Measurements from ENCODE around the gene TTF1. TPM values are rescaled to one million over a fixed set of nuclear protein-coding genes. Genes with fewer than 3 reads are reported as not detected.
"Not testable (repeated sequence)": the region's sequence is repeated elsewhere in the genome, so short reads cannot be mapped to it uniquely, and the experiment has no call there.

TTF1 gene
- total RNA-seq, 2 experiments from 2014 or later: 29.7 to 30.5 TPM

DNA sequence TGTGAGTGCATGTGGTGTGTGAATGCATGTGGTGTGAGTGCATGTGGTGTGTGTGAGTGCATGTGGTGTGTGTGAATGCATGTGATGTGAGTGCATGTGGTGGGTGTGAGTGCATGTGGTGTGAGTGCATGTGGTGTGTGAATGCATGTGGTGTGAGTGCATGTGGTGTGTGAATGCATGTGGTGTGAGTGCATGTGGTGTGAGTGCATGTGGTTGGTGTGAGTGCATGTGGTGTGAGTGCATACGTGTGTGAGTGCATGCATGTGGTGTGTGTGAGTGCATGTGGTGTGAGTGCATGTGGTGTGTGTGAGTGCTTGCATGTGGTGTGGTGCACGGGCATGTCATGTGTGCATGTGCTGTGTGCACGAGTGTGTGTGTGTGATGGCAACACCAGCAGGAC, 28.2 kb downstream of the TTF1 start:
- CTCF ChIA-PET, POLR2A ChIA-PET, H3K9me3 Mint-ChIP-seq, H3K27ac Mint-ChIP-seq, H3K4me3 Mint-ChIP-seq, DNase-seq, H3K27me3 Mint-ChIP-seq: not testable (repeated sequence)
- Mint-ChIP-seq H3K4me1 (peaks cover 29% of the 10 kb centered on the region), H3K36me3 (ENCODE audit: low read depth) (peaks cover 42% of the 10 kb centered on the region)

DNA sequence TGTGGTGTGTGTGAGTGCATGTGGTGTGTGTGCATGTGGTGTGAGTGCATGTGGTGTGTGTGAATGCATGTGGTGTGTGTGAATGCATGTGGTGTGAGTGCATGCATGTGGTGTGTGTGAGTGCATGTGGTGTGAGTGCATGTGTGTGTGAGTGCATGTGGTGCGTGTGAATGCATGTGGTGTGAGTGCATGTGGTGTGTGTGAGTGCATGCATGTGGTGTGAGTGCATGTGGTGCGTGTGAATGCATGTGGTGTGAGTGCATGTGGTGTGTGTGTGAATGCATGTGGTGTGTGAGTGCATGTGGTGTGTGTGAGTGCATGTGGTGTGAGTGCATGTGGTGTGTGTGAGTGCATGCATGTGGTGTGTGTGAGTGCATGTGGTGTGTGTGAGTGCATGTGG, 28.9 kb downstream of the TTF1 start:
- H3K27ac Mint-ChIP-seq, H3K27me3 Mint-ChIP-seq, DNase-seq, H3K9me3 Mint-ChIP-seq, H3K4me3 Mint-ChIP-seq, CTCF ChIA-PET, POLR2A ChIA-PET: not testable (repeated sequence)
- peaks cover 40% of the 10 kb centered on the region for H3K36me3 Mint-ChIP-seq (ENCODE audit: low read depth)
- peaks cover 30% of the 10 kb centered on the region for H3K4me1 Mint-ChIP-seq

DNA sequence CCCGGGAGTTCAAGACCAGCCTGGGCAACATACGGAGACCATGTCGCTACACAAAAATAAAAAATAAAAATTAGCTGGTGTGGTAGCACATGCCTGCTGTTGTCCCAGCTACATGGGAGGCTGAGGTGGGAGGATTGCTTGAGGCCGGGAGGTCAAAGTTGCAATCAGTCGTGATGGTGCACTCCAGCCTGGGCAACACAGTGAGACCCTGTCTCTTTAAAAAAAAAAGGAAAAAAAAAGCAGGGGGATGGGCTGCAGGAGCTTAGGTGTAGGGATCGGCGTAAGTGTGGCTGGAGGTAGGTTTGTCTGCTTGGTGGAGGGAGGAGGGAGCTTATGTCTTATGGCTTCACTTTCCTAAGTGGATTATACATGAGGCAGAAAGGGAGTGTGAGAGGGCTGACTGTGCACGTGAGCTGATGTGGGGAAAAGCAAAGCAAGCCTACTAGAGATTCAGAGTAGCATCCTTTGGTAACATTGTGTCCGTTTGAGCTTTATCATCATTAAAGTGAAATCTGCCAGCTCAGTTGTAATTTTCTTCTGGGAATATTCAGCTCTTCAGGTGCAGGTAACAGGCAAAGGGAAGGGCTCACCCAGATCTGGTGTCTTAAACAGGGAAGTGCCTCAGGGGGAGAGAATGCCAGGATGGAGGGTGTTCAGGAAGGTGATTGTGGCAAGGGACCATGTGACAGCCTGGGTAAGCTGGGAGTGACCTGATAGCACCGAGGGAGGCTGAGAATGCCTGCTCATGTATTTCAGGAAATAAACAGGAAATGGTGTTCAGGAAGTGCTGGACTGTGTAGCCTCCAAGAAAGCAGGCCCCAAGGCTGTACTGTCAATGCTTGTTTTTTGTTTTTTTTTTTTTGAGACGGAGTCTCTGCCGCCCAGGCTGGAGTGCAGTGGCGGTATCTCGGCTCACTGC, 34.2 kb downstream of the TTF1 start:
- Mint-ChIP-seq H3K27me3 (no peaks in the 10 kb centered on the region), H3K36me3 (ENCODE audit: low read depth) (peaks cover 25% of the 10 kb centered on the region), H3K9me3 (no peaks in the 10 kb centered on the region), H3K4me1 (peaks cover 25% of the 10 kb centered on the region), H3K4me3 (no peak overlapping the region), H3K27ac (peak overlapping the region; percentile 79)
- DNase-seq: no peak
- CTCF ChIA-PET: interaction anchor here (0.6 to 1.4 kb wide), 3 partner anchors 8 to 18 kb away, joined by 3 to 4 read pairs (median 4); partner anchors contain the start of gene SETX
- POLR2A ChIA-PET: interaction anchor here (0.6 to 0.7 kb wide), 2 partner anchors 7 to 211 kb away, joined by 3 to 6 read pairs; no protein-coding TSS in a partner anchor

DNA sequence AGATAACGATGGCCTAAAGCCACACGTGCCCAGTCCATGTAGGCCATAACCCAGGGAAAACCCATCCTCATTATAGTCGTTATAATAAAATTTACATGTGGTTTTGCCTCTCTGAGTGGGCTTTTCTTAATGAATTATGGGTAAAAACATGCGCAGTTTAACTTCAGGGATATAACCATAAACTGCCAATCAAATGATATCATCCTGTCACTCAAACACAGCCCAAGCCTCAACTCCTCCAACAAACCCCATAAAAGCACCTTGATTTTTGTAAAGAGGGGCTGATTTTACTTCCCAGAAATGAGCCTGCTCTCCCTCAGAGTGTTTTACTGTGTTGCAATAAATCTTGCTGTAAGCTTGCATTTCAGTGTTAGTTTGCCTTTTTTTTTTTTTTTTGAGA, 36.0 kb downstream of the TTF1 start:
- Mint-ChIP-seq H3K4me1 (peaks cover 24% of the 10 kb centered on the region), H3K27me3 (no peaks in the 10 kb centered on the region), H3K4me3 (no peak overlapping the region), H3K27ac (no peak overlapping the region), H3K9me3 (no peaks in the 10 kb centered on the region), H3K36me3 (ENCODE audit: low read depth) (peaks cover 16% of the 10 kb centered on the region)
- ChIA-PET POLR2A (no interaction called here), CTCF (no interaction called here)
- DNase-seq: no peak

DNA sequence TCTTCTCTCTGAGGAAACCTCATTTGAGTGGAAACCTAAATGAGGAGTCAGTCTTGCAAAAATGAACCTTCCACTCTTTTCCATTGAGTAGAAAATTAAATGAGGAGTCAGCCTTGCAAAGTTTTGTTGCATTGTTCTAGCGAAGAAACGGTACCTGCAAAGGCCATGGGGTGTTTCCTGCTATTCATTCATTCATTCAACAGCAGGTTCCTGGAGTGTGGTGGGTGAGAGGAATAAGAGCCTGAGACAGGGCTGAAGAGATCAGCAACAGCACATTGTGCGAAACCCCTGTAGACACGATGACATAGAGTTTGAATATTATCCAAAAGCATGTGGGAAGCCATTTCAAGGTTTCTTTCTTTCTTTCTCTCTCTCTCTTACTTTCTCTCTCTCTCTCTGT, 37.2 kb downstream of the TTF1 start:
- H3K9me3 Mint-ChIP-seq: no peaks in the 10 kb centered on the region
- ChIA-PET POLR2A (no interaction called here), CTCF (no interaction called here)
- H3K27ac Mint-ChIP-seq: no peak overlapping the region
- no peak for DNase-seq
- peaks cover 17% of the 10 kb centered on the region for H3K4me1 Mint-ChIP-seq
- H3K4me3 Mint-ChIP-seq: no peak overlapping the region
- H3K36me3 Mint-ChIP-seq (ENCODE audit: low read depth): peaks cover 8% of the 10 kb centered on the region
- no peaks in the 10 kb centered on the region for H3K27me3 Mint-ChIP-seq

DNA sequence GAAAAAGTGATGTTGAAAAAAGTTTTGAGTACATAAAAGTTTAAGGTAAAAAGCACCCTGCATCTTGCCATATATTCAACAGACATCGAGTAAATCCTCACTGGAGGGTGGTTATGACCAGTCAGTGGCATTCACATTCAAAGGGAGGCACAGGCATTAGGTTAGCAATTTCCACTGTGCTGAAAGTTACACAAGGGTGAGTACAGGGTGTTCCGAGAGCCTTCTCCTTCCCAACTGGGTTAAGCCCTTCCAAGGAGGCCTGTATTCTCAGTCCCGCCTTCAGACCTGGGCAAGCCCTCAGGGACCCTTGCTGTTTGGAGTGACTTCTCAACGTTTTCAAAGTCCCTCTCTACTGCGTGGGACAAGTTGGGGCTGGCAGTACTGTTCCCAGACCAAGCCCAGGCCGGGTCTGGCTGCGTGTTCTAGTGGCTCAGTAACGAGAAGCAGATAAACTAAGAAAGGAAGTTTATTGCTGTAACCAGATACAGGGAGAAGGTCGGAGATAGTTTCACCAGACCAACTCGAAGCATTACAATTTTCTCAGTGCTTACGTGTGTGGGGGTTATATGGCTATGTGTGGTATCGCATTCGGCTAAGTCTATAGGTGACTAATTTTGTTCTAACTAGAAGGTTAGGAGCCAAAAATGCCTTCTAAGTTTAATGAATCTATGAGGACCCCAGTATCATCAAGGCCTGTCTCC, 38.9 kb downstream of the TTF1 start:
- ChIA-PET POLR2A (no interaction called here), CTCF (interaction anchor here (0.8 kb wide), 1 partner anchor 23 kb away, joined by 3 read pairs; no protein-coding TSS in a partner anchor)
- no peak overlapping the region for H3K27ac Mint-ChIP-seq
- no peaks in the 10 kb centered on the region for H3K27me3 Mint-ChIP-seq
- H3K9me3 Mint-ChIP-seq: no peaks in the 10 kb centered on the region
- DNase-seq: no peak
- peaks cover 7% of the 10 kb centered on the region for H3K4me1 Mint-ChIP-seq
- no peak overlapping the region for H3K4me3 Mint-ChIP-seq
- H3K36me3 Mint-ChIP-seq (ENCODE audit: low read depth): no peaks in the 10 kb centered on the region

DNA sequence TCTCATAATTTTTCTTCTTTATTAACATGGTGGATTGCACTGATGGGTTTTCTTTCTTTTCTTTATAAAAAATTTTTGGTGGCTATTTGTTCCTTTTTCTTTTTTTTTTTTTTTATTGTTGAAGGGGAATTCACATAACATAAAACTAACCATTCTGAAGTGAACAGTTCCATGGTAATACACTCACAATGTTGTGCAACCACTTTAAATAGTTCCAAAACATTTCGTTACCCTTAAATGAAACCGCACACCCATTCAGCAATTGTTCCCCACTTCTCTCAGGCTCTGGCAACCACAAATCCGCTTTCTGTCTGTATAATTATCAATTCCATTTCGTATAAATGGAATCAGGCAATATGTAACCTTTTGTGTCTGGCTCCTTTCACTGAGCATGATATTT, 40.2 kb downstream of the TTF1 start:
- no peak for DNase-seq
- CTCF ChIA-PET: no interaction called here
- H3K27ac Mint-ChIP-seq: no peak overlapping the region
- no peaks in the 10 kb centered on the region for H3K27me3 Mint-ChIP-seq
- POLR2A ChIA-PET: no interaction called here
- no peaks in the 10 kb centered on the region for H3K9me3 Mint-ChIP-seq
- H3K36me3 Mint-ChIP-seq (ENCODE audit: low read depth): no peaks in the 10 kb centered on the region
- H3K4me3 Mint-ChIP-seq: no peak overlapping the region
- H3K4me1 Mint-ChIP-seq: no peaks in the 10 kb centered on the region

DNA sequence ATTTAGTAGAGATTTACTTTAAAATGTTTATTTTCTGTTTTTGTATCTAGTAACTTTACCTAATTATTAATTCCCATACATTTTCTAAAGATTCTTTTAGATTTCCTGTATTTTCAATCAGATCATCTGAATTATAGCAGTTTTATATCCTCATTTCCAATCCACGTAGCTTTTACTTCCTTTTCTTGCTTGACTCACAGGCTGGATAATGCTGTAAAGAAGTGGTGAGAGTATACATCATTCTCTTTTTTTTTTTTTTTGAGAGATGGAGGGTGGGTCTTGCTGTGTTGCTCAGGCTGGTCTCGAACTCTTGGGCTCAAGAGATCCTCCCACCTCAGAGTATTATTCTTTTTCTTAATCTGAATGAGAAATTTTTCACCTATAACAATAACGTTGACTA, 40.7 kb downstream of the TTF1 start:
- ChIA-PET CTCF (no interaction called here), POLR2A (no interaction called here)
- no peaks in the 10 kb centered on the region for H3K27me3 Mint-ChIP-seq
- H3K36me3 Mint-ChIP-seq (ENCODE audit: low read depth): no peaks in the 10 kb centered on the region
- no peaks in the 10 kb centered on the region for H3K4me1 Mint-ChIP-seq
- no peak overlapping the region for H3K27ac Mint-ChIP-seq
- no peaks in the 10 kb centered on the region for H3K9me3 Mint-ChIP-seq
- H3K4me3 Mint-ChIP-seq: no peak overlapping the region
- no peak for DNase-seq

DNA sequence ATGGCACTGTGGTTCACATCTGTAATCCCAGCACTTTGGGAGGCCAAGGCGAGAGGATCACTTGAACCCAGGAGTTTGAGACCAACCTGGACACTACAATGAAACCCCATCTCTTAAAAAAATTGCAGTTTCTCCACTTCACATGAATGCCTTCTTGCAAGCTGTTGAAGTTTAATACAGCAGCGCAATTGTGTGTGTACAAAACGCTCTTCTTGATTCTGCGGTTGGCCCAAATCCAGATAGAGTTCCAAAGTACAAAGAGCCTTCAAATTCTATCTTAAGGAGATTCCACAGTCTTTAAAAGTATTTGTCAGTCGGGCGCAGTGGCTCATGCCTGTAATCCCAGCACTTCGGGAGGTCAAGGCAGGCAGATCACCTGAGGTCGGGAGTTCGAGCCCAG, 42.6 kb downstream of the TTF1 start:
- Mint-ChIP-seq H3K27ac (no peak overlapping the region), H3K9me3 (no peaks in the 10 kb centered on the region), H3K27me3 (peaks cover 2% of the 10 kb centered on the region), H3K4me1 (peaks cover 3% of the 10 kb centered on the region), H3K4me3 (no peak overlapping the region), H3K36me3 (ENCODE audit: low read depth) (no peaks in the 10 kb centered on the region)
- DNase-seq: no peak
- POLR2A ChIA-PET: no interaction called here
- CTCF ChIA-PET: no interaction called here

DNA sequence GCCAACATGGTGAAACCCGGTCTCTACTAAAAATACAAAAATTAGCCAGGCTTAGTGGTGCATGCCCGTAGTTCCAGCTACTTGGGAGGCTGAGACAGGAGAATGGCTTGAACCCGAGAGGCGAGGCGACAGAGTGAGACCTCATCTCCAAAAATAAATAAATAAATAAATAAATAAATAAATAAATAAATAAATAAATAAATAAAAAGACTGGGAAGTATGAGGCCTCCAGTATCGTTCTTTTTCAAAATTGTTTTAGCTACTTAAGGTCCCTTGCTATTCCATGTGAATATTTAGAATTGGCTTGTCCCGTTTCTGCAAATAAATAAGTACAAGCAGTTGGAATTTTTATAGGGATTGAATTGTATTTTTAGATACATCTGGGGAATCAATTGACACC, 48.9 kb downstream of the TTF1 start:
- Mint-ChIP-seq H3K4me1 (peaks cover 25% of the 10 kb centered on the region), H3K27ac (no peak overlapping the region), H3K36me3 (ENCODE audit: low read depth) (peaks cover 12% of the 10 kb centered on the region), H3K27me3 (peaks cover 4% of the 10 kb centered on the region), H3K4me3 (no peak overlapping the region), H3K9me3 (no peaks in the 10 kb centered on the region)
- ChIA-PET POLR2A (interaction anchor here (0.6 kb wide), 1 partner anchor 667 kb away, joined by 10 read pairs; no protein-coding TSS in a partner anchor), CTCF (no interaction called here)
- DNase-seq: no peak

DNA sequence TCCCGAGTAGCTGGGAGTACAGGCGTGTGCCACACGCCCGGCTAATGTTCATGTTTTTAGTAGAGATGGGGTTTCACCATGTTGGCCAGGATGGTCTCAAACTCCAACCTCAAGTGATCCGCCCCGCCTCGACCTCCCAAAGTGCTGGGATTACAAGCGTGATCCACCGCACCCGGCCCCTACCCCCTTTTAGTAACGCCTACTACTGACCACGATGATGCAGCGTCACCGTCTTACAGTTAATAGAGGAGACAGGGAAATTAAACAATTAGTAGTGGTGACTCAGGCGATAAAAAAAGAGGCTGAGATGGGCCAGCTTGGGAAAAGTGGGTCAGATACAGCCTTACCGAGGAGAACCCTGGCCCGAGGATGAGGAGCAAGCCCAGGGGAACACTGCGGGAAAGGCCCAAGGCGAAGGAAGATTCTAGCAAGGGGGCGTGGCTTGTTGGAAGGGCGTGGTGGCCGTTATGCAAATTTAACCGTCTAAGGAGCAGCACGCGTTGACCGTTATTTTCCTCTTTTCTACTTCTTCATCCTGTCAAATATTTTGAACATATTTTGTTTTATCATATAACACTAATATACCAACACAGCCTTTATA, 50.2 kb downstream of the TTF1 start:
- DNase-seq: no peak
- CTCF ChIA-PET: interaction anchor here (0.6 kb wide), 1 partner anchor 666 kb away, joined by 3 read pairs; no protein-coding TSS in a partner anchor
- H3K36me3 Mint-ChIP-seq (ENCODE audit: low read depth): peaks cover 24% of the 10 kb centered on the region
- no peak overlapping the region for H3K4me3 Mint-ChIP-seq
- H3K27me3 Mint-ChIP-seq: peaks cover 4% of the 10 kb centered on the region
- peaks cover 39% of the 10 kb centered on the region for H3K4me1 Mint-ChIP-seq
- no peak overlapping the region for H3K27ac Mint-ChIP-seq
- H3K9me3 Mint-ChIP-seq: no peaks in the 10 kb centered on the region
- POLR2A ChIA-PET: no interaction called here

DNA sequence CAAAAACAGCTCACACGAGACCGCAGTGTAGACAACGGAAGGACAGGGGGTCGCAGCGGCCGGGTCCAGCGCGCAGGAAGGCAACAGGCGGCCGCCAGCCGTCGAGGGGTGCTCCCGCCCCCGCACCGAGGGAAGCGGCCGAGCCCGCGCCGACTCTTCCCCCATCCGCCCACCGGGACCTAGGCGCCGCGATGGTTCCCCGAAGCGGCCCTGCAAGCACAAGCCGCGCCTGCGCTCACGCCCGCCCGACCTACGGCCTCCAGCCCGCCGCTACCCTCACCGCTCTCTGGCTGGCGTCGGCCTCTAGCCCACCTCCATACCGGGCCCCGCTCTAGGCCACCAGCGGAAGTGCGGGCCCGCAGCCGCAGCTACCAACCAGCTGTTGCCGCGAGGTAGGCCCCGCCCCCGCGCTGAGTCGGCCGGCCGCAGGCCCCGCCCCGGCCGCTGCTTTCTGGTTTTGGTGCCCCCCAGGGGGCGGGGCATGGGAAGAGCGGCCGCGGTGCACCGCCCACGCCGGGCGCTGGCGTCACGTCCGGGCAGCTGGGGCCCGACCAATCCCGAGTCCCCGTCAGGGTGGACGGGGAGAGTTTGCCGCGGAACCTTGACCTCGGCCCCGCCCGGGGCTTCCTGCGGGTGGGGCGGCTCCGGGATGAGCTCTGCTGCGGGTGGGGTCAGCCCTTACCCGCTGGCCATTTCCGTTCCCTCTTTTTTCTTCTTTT, 51.8 kb downstream of the TTF1 start, which contains the start of gene SETX:
SETX (minus strand) TSS at position 350 of the 719 bp plus-strand sequence. CDS start 5,558 bp downstream, outside the sequence.
- Mint-ChIP-seq H3K27ac (peak within 1 kb of the TSS; percentile 95), H3K36me3 (ENCODE audit: low read depth) (peaks cover 34% of the 10 kb centered on the region), H3K9me3 (no peaks in the 10 kb centered on the region), H3K27me3 (peaks cover 3% of the 10 kb centered on the region), H3K4me3 (peak within 1 kb of the TSS; percentile 89), H3K4me1 (peaks cover 42% of the 10 kb centered on the region)
- CTCF ChIA-PET: interaction anchor here (0.5 to 1.6 kb wide), 4 partner anchors 18 to 27 kb away, joined by 3 to 6 read pairs (median 4); no protein-coding TSS in a partner anchor
- POLR2A ChIA-PET: interaction anchor here (0.6 kb wide), 1 partner anchor 50 kb away, joined by 3 read pairs; no protein-coding TSS in a partner anchor
- peak; percentile 95 for DNase-seq

Data from activated CD4-positive, alpha-beta T cell treated with anti-CD3 and anti-CD28 coated beads, Interleukin-2, amount 10 ng/mL, durations not matched to agents 7 days and 5 days (primary cell).